Measurements from ENCODE around the gene CLUH.

Gene CLUH

DNA sequence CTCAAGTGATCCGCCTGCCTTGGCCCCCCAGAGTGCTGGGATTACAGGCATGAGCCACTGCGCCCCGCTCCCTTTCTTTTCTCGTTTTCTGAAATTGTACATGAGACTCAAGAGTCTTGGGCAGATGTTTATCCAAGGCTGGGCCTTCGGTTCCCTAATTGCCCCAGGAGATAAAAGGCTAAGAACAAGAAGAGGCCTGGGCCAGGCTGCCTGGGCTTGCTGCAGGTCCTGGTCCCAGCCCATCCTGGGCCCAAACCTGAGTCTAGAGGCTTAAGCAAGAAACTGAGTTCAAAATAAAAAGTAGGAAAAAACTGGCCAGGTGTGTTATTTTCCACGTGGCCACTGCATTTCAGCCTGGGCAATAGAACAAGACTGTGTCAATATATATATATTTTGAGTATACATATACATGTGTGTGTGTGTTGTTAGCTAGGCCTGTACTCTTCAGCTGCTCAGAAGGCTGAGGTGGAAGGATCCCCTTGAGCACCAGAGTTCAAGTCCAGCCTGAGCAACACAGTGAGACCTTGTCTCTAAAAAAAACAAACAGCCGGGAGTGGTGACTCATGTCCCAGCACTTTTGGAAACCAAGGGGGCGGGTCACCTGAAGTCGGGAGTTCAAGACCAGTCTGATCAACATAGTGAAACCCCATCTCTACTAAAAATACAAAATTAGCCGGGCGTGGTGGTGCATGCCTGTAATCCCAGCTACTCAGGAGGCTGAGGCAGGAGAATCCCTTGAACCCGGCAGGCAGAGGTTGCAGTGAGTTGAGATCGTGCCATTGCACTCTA, 6.8 kb upstream of the CLUH start:
- no peak for DNase-seq (ENCODE audit: low read depth)

DNA sequence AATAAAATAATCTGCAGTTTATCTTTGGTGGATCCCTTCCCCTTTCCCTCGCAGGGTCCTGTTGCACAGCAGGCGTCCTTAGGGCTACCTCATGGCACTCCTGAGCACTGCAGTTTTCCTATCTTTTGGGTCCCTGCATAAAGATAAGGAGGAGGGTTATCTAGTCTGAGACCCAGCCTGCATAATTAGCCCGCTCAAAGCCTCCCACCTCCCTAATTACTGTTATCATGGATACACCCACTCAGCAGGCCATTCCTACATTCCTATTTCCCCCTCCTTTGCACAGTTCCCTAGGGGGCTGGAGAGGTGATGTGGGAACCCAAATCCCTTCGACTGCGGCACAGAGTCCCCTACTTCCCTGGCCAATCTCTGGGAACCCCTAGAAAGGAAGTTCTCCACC, 5.1 kb upstream of the CLUH start:
- no peak for DNase-seq (ENCODE audit: low read depth)

DNA sequence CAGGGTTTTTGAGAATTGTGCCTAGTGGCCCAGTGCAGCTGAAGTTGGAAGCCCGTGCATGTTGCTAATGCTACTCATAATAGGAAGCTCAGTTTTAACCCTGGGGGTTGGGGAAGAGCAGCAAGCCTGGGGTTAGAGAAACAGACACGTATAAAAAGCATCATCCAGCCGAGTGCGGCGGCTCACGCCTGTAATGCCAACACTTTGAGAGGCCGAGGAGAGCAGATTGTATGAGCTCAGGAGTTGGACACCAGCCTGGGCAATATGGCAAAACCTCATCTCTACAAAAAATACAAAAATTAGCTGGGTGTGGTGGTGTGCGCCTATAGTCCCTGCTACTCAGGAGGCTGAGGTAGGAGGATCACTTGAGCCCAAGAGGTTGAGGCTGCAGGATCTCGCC, 2.3 kb upstream of the CLUH start:
- DNase-seq (ENCODE audit: low read depth), result no peak

DNA sequence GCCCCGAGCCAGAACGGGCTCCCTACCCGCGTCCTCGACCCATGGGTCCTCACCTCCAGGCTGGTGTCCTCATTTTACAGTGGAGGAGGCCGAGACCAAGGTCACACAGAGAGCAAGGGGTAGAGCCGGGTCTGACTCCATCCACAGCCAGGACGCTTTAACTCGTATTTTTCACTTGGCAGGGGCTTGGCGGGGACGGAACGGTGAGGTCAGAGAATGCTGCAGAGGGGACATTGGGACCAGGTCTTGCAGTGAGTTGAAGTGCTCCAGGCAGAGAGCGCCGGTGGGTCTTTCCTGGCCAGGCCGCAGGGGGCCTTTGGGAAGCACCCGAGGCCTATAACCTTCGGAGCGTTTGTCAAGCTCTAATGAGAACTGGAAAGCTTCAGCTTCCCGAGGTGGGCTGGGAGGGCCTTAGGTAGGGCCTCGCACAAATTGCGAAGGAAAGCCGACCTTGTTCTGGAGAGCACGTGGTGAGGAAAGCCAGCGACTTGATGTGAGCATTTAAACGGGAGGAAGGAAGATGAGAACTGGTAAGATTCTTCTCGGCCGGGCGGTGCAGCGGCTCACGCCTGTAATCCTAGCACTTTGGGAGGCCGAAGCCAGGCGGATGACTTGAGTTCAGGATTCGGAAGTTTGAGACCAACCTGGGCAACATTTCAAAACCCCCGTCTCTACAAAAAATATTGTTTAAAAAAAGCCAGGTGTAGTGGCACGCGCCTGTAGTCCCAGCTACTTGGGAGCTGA, 908 bp upstream of the CLUH start:
- DNase-seq (ENCODE audit: low read depth), result no peak

DNA sequence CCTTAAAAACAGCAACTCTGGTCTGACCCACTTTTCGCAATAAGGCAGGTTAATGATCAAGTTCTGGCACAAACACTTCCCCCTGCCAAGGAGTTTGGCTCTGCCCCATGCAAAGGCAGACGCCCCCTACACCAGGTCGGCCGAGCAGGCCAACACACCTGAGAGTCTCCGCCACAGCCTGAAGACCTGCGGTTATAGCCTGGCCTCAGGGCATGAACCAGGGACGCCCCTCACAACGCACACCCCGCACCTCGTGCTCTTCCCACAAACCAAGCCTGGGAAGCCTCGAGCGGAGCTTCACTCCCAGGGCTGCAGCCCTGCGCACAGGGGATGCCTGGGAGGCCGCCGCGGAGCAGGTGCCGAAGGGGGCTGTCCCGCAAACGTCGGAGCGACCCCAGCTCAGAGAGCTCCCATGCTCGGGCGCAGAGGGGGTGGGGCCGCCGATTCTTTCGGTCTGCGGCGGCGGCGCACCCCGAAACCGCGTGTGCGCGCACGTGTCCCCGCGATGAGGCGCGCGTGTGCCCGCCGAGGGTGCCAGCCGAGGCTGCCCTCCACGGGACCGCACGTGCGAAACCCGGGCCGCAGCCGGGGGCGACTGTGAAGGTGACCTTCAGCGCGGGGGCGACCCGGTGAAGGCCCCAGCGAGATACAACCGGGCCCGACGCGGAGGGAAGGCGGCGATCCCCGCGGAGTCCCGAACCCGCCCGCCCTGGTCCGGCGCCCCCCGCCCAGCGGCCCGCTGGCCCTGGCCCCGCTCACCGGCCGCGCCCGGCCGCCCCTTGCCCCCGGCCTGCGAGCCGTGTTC, 559 bp downstream of the CLUH start:
- DNase-seq (ENCODE audit: low read depth), result no peak

DNA sequence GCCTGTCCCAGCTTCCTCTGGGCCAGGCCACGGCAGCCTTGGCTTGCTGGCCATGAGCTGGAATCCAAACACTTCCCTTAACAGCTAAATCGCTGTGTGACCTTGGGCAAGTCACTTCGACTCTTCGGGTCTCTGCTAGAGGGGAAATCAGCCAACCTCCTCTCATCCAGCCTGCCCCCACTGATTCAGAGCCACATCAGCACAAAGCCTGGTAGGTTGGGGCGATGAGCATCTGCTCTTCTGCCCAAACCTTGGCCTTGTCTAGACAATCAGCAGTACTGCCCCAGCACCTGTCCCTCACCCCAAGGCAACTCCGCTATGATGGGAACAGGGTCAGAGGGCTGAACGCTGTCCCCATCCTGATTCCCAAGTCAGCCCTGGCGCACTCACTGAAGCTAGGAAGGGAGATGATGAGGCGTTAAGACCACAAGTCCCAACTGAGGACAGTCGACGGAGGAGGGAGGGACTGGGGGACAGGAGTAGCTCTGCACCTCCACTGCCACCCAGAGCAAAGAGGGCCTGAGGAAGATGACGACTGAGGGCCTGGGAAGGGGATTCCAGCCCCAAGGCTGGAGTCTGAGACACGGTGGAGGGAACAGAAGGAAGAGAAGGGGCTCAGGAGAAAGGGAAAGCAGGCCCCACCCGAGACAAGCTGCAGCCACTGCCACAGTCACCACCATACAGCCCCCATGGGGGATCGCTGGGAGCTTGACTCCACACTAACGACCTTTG, 1.3 kb downstream of the CLUH start:
- DNase-seq (ENCODE audit: low read depth), result no peak

DNA sequence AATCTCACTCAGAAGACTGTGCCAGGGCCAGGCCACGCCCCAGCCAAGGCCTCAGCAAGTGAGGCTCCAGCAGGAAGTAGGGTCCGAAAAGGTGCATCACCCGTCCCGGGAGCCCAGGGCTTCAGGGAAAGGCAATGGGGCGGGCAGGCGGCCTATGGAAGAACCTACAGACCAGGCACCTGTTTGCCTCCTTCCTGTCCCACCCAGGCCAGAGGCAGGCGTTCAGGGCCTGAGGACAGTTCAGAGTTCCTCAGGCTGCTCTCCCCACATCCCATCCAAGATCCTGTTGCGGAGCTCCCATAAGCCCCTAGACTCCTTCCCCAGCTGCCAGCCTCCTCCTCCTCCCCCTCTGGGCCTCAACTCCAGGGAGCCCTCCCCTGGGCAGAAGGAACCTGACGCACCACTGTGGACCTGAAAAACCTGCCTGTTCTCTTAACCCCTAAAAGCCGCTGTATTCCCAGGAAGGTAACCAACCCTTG, 2.3 kb downstream of the CLUH start:
- no peak for DNase-seq (ENCODE audit: low read depth)

DNA sequence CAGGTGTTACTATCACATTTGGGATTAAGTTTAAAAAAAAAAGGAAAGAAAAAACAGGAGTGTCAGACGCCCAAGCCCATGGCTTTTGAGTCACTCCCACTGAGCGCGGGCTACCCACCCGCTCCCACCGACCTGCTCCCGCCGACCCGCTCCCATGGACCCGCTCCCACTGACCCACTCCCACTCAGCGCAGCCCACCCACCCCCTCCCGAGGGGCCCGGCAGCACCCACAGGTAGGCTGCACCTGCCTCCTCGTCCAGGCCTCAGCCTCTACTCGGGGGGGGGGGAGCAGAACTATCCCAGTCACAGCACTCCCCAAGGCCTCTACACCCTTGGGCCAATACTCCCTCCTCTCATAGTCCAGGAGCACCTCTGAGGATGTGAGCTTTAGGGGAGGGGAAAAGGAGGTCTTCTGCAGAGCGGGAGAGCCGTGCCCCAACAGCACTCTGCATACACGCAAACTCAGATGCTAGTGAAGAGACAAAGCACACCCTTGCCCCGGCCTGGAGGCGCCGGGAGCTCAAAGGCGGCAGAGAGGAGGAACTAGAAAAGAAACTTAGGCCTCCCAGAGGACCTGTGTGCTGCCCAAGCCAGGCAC, 2.9 kb downstream of the CLUH start:
- no peak for DNase-seq (ENCODE audit: low read depth)

DNA sequence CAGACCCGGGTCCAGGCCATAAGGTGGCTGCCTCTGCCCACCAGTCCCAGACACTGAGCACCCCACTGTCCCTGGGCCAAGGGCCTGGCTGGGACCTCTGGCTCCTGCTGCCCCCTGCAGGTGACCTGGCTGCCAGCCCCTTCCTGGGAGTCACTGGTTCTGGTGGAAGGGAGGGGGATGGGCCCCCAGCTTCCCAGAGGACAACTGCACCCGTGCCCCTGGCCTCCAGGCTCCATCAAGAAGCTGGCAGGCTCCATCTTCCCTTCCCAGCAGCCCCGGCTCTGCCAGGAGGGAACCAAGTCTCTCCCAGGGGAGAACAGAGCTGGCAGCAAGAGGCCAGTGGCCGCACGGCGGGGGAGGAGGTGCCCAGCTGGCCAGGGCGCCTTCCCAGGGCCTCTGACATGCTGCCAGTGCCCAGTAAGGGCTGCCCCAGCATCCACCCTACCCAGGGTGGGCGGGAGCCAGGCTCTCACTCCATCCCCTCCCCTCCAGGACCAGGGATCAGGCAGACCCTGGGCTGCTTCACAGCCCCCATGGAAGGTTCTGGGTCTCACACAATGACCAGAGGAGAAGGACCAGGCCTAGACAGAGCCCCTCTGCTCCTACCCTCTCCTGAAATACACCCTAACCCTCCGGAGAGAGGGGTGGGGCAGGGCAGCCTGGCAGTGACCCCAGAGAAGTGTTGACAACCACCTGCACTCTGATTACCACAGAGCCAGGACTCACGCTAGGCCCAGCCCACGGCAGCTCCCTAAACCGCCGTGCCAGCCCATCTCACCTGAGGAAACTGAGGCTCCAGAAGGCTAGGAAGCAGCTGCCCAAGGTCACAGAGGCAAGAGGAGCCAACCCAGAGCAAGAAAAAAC, 3.6 kb downstream of the CLUH start:
- no peak for DNase-seq (ENCODE audit: low read depth)

DNA sequence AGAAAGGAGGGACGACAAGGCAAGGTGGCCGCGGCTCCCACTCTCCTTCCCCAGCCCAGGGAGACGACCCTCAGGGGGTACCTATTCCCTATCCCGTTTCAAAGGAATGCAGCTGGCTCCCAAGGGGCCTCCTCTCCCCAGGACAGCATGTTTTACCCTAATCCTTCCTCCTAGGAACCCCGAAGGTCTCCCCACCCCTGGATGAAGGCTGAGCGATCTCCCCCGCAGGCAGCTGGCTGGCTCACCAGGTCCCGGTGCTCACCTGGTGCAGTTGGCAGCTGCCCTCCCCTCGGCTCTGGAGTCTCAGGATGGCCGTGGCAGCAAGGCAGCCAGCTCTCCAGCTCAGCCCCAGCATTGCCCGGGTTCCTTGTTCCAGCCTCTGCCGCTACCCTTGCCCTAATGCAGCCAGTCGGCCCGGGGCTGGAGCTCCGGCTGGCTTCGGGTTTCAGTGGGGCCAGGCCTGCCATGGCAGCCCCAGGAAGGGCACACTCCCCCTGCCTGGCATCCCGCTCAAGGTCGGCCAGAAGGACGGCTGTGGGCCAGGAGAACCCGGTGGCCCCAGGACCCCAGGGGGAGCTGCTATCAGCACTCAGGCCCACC, 4.6 kb downstream of the CLUH start:
- DNase-seq (ENCODE audit: low read depth), result no peak

DNA sequence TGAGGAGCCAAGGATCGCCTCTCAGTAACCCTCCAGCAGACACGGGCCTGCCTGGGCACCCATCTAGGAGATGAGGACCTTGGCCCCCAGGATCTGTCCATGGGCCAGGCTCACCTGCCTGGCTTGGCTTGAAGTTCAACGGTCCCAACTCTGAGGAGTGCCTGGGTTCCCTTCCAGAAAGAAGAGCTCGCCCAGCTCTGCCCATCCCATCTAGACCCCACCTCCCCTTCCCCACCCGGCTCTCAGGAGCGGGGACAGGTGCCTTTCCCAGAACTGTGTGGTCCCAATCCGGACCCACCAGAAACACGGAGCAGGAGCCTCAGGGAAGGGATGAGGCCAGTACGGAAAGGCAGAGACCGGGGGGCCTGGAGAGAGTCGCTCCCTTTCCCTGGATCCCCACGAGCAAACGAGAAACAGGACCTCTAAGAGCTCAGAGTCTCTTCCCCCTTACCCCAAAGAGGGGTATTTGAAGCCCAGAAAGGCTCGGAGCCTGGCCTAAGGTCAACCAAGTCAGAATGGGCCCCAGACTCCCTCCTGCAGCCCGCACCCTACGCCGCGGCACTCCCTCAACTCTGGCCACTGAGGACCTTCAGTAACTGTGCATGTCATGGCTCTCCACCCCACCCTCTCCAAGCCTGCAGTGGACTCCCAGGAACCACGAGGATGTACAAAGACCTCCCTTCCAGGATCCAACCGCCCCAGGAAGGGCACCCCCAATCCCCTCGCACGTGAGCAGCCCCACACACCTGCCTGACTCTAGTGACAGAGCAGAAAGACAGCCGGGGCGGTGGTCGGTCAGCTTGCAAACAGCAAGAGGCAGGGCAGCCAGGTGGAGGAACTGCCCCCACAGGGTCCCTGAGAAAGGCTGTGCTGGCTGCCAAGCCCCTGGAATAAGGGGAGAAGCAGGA, 5.4 kb downstream of the CLUH start:
- no peak for DNase-seq (ENCODE audit: low read depth)

DNA sequence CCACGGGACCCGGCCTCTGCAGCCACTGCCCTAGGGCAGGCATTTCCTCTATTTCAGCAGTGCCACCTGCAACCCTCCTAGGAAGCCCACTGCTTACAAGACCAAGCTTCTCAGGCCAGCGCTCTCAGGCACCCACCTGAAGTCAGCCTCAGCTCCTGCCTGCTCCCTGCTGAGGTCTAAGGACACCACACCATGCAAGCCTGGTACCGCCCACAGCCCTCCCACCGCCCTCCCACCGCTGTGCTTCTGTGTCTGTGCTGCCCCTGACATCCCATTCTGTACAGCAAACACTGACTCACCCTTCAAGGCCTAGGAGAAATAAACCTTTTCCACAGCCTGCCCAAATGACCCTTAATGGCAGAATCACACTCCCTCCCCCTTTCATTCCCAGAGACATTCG, 6.3 kb downstream of the CLUH start:
- no peak for DNase-seq (ENCODE audit: low read depth)

DNA sequence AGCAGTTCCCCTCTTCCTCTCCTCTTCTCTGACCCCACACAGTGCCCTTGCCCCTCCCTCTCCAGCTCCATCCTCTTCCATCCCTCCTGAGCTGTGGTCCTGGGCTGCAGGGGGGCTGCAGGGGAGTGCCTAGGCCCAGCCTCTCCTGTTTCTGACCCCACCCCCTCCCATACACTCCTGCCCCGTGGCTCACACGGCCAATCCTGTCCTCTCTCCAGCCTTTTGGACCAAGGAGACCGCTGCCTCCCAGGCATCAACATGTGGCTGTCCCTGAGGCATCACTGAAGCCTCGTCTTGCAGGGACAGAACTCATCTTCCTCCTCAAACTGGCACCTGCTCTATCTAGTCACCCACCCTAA, 6.7 kb downstream of the CLUH start:
- DNase-seq (ENCODE audit: low read depth), result no peak

DNA sequence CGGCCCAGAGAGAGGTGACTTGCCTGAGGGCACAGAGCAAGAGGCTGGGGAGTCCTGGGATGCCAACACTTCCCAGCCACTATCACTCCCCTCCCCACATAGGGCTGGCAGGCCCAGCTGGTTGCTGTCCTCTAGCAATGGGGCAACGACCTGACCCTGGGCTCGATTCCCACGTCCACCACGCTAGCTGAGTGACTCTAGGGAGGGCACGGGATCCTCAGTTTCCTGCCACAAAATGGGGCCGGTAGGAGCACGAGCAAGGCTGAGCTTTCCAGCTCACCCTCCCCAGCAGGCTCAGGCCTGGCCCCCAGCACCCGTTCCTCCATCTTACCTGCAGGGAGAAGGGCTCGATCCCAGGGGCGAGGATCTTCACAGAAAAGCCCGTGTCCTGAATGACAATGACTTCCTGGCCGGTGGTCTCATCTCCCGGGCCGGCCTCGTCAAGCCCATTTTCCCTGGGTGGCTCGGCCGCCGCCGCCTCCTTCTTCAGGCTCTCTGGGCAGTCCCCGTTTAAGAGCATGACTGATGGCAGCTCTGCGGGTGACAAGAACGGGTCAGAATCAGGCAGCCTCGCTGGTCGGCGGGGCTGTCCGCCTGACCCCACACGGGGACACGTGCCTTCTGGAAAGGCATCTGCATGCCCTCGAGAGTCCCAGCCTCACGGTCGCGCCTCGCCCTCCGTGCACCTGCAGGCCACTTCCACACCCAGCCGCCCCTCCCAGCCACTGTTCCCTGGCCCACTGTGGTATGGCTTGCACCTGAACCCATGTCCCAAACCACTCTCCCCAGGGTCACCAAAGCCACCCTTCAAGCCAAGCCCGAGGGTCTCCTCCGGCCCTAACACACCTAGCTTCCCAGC, 7.3 kb downstream of the CLUH start:
- no peak for DNase-seq (ENCODE audit: low read depth)

DNA sequence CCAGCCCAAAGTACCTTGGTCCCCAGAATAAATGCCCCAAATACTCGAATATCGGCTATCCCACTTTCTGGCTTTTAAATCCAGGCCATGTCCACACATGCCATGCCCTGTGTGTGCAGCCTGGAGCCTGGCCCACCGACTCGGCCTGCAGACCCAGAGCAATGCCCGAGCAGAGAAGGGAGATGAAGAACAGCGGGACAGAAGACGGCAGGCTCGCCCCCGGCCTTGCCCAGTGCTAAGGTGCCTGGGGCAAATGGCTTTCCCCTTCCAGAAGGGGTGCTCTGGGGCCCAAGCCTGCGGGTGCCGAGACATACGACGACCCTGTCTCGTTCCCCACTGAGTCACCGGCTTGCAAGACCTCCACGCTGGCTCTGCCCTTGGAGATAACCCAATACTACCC, 8.0 kb downstream of the CLUH start:
- no peak for DNase-seq (ENCODE audit: low read depth)

DNA sequence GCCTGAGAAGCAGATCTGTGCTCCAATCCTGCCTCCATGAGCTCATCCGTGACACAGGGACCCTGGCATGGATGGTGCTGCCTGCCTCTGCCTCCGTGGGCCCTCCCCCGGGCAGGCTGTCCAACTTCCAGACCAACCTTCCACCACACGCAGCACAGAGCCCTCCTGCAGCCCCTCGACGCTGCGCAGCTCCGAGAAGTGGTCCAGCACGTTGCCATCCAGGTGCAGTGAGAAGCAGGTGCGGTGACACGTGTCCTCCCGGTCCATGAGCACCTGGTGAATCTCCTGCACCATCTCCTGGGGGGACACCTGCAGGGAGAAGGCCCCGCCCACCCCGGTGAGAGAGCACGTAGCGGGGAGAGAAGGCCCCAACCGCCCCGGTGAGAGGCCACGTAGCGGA, 8.4 kb downstream of the CLUH start:
- DNase-seq (ENCODE audit: low read depth), result no peak

DNA sequence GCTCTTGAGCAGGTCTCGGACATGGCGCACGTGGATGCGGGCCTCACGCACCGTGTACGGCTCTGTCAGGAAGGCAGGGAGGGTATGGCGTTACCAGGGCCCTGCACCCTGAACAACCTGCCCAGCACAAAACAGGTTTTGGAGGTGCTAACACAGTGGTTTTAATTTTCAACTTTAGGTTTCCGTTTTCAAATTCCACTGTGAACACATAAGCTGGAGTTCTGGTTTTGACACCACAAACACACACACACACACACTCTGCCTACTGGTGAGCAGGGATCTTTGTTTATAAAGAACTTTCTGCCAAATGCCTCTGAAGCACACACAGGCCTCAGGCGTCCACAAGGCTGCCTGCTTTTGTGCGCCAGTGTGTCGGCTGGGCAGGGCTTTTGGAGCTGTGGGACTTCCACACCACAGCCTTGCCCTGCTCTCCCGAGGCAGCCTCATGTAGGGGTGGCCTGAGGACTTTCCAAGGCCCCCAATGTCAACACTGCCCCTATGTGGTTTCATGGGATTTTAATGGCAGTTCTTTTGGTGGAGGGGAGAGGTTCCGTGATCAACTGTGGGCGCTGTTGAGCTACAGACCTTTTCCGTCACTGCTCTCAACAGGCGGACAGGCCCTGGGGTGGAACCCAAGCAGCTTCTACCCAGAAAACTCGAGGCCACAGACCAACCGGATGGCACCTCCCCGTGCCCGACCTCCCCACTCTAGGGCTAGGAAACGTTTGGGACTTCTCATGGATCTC, 9.4 kb downstream of the CLUH start:
- DNase-seq (ENCODE audit: low read depth), result no peak

Data from activated T-cell treated with anti-CD3 and anti-CD28 coated beads for 1 hour (primary cell).